ENCODE measurements around the gene DNAH14.
"Not testable (repeated sequence)": the region's sequence is repeated elsewhere in the genome, so short reads cannot be mapped to it uniquely, and the experiment has no call there.

Gene DNAH14

DNA sequence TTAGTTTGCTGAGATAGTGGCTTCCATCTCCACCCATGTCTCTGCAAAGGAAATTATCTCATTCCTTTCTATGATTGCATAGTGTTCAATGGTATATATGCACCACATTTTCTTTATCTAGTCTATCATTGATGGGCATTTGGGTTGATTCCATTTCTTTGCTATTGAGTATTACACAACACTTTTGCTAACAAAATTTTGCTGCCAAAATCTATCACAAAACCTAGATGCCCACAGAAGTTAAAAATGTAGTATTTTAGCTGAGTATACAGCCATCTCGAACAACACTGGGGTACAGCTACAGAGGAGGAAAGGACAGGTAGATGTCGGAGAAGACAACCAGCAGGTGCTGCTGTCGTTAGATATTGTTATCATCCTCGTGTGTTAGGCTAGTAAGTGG lies 430.6 kb downstream of the DNAH14 start:
- no peak for DNase-seq

DNA sequence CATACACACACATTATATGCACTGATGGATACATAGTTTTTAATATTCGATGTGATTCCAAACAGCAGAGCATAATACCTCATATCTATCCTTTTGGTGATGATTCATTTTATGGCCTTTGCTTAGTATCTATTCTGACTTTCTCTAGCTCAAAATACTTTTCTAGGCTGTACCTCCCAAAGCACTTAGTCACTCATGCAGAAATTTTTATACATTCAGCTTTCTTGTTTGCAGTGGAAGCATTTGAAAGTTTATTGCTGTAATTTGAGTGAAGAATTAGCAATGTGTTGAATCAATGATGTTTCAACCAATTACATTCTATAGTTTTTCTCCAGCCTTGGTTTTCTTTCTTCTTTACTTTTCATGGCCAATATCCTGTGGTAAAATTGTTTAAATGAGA lies 431.7 kb downstream of the DNAH14 start:
- DNase-seq: no peak

DNA sequence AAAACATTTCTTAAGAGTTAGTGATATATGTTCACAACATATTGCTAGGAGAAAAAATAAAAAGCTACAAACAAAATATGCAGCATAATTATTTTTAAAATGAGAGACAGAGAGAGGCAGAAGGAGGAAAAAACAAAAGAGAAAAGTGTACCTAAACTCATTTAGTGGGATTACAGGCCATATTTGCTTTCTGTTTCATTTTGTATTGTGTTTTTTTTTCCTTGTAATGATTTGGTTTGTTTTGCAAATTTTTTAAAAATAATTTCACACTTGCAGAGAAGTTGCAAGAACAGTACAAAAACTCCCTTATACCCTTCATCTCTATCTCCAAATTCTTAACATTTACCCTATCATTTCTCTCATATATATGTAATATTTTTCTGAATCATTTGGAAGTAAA lies 433.3 kb downstream of the DNAH14 start:
- DNase-seq: no peak

DNA sequence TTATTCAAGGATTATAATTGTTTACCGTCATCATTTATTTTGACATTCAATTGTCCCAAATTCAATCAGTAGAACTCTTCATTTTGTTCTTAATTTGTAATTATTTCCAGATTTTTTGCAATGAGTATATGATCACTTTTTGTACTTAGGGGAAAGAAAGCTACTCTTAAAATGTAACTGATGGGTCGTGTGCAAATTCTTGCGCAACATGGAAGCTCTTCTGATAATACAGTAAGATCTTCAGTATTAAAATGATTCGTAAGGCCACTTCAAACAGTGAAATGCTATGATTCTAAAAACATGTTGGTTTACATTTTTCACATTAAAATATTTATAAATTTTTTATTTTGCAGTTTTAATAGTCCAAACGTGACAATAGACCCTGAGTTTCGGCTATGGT lies 435.0 kb downstream of the DNAH14 start:
- DNase-seq: no peak

DNA sequence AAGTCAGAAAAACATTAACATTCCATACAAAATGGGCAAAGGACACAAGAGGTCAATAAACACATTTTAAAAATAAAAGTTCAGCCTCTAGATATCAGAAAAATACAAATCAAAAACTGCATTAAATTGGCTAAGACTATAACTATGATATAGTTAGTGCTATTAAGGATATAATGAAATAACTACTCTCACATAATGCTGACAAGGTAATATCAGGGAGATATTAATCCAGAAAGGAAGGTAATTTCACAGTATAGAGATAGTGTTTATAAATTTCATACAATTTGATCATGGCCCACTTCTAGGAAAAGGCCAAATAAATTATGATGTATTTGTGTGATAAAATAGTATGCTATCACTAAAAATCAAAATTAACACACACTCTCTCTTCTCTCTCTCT lies 436.5 kb downstream of the DNAH14 start:
- DNase-seq: no peak

DNA sequence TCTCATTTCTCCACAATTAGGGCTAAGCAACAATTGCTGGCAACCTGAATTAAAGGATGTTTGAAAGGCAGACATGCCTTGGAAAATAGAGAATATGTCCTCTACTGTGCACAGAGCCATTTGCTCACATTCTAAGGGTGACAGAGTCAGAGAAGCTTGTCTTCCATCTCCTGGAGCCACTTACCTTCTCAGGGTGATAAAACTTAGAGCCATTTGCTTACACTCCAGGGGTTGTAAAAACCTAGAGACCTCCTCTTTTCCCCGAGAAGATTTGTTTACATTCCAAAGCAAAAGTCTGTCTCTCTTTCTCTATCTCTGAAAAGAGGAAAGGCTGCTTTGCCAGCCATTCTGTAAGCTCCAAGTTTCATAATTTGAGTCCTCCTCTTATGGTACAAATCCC lies 437.1 kb downstream of the DNAH14 start:
- no peak for DNase-seq

DNA sequence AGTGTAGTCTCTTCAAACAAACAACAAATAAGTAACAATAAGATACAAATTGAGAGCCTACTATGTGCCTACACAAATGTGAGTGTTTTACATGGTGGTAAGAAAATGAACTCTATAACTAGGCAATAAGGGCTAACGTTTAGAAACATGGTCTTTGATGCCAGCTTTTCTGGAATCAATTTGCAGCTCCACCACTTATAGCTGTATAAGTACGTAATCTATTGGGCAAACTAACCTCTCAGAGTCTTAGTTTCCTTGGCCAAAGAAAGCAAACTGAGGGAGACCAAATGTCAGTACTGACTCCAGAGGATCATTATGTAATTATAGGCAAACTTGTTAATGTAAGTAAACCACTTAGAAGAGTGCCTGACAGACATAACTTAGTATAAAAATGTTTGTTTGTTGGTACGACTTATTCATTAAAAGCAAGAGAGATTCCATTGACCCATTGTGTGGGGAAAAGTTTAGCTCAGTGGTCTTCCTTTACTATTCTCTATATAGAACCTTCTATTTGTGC lies 438.6 kb downstream of the DNAH14 start:
- no peak for DNase-seq

DNA sequence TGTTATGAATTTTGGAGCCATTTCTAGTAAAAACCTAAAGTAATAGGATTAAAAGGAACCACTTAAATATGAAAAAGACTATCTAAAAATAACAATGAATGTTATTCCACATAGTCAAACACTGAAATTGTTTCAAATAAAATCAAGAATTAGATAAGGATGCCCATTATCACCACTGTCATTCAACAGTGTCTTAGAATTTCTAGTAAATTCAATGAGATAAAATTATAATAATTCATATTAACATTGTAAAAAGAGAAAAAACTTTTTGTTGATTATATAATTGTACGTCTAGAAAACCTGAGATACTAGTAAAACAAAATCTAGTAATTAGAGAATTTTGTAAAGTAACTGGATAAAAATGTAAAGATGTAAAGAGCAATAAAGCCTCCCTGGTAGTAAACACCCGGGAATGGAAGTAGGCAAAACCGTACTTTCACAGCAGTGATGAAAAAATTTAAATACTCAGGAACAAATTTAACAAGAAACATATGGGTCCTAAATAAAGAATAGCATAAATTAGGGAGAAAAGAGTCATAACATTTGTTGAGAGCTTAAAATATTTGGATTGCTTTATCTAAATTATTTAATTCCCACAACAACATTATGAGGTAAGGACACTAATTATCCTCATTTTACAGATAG lies 442.0 kb downstream of the DNAH14 start:
- no peak for DNase-seq

DNA sequence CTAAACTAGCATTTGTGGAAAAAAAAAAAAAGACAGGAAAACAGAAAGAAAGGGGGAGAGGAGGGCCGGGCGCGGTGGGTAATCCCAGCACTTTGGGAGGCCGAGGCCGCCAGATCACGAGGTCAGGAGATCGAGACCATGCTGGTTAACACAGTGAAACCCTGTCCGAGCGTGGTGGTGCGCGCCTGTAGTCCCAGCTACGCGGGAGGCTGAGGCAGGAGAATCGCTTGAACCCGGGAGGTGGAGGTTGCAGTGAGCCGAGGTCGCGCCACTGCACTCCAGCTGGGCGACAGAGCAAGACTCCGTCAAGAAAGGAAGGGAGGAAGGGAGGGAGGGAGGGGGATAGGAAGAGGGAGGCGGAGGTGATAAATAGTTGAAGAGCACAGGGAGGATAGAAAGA lies 443.7 kb downstream of the DNAH14 start:
- DNase-seq: no peak

DNA sequence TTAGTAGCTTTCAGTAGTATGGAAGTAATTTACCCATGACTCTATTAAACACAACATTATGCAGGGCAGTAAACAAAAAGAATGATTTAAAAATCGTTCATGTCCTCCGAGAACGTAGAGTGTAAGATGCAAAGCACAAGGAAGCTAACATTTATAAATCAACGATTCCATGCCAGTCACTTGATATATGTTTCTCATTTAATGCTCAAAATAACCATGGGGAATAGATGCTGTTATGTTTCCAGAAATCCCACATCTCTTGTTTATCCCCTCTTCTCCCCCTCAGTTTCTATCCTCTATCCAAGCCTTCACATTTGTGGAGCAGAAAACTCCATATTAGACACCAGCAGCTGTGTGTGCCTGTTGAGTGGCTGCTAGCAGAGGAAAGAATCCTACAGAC lies 445.5 kb downstream of the DNAH14 start:
- DNase-seq: no peak

DNA sequence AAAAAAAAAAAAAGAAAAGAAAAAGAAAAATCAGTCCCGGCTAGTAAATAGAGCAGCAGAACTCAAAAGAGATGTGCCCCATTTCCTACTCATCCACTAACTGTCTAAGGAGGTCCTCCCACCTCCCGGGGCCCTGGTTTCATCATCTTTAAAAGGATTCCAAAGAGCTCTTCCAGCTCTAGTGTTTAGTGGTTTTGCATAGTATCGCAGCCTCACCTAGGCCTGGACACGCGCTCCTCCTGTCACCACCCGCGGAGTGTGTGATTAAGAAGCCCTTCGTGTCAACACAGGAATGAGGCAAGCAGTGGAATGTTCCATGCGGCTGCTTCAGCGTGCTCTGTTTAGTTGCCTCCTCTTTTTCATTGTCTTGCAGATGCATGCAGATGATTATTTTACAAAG lies 449.4 kb downstream of the DNAH14 start:
- DNase-seq: peak; percentile 65

DNA sequence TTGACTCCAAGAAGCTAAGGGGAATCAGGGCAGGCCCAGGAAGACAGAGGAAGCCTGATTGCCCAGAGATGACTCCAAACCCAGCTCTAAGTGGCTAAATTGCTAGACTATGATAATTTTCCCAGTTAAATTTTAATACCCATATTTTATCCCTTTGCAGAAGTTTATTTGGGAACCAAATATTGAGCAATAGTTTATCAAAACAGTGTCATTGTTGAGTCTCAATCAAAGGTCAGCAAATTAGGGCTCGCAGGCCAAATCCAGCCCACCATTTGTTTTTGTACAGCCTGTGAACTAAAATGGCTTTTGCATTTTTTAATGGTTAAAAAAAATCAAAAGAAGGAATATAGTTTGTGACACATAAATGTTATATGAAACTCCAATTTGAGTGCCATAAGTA lies 451.2 kb downstream of the DNAH14 start:
- no peak for DNase-seq

DNA sequence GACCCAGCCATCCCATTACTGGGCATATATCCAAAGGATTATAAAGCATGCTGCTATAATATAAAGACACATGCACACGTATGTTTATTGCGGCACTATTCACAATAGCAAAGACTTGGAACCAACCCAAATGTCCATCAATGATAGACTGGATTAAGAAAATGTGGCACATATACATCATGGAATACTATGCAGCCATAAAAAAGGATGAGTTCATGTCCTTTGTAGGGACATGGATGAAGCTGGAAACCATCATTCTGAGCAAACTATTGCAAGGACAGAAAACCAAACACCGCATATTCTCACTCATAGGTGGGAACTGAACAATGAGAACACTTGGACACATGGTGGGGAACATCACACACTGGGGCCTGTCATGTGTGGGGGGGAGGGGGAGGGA lies 457.4 kb downstream of the DNAH14 start:
- DNase-seq: not testable (repeated sequence)

DNA sequence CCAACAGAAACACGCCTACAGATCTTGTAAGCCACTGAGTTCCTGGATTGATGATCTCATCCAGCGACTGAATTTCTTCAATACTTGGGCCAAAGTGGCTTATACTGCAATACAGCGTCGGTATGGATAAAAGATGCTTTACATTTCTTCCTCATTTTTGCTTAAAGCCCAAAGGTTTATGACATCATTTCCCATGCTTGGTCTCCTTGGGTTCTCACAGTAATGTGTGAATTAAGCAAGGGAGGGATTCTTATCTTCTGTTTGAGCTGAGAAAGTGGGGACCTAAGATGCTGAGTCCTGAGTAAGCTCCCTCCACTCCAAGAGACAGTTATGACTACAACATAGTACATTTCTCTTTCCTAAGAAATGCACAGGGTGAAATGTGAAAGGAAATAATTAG lies 458.9 kb downstream of the DNAH14 start:
- DNase-seq: no peak

DNA sequence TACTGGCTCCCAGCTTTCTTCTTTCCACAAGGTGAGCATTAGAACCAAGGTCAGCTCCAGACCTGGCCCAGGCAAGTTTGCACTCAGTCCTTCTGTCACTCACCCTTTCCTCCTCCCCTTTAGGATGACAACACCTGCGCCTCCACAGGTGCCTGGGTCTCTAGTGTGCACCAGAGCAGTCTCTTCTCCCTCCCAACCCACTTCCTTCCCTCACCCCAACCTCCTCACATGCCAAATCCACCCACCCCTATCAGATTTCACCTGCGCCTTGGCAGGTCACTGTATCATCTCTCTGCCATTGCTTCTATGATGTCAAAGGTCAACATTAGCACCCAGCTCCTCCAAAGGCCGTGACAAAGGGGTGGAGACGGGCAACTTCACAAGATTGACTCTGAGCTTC lies 460.4 kb downstream of the DNAH14 start:
- no peak for DNase-seq

DNA sequence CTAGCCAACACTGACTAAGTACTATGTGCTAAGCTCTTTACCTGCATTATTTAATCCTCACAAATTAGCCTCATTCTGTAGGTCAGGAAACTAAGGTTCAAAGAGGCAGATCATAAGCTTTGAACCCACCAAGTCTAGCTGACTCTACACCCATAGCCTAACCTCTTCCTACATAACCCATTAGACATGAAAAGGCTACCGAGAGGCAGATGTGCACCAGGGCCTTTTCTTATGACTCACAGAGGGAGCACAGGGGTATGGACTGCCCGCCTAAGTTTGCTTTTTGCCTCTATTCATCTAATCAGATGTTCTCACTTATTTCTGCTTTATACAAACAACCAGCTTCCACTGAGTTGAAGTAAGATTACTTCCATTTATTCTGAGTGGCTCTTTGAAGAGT lies 466.9 kb downstream of the DNAH14 start:
- no peak for DNase-seq

DNA sequence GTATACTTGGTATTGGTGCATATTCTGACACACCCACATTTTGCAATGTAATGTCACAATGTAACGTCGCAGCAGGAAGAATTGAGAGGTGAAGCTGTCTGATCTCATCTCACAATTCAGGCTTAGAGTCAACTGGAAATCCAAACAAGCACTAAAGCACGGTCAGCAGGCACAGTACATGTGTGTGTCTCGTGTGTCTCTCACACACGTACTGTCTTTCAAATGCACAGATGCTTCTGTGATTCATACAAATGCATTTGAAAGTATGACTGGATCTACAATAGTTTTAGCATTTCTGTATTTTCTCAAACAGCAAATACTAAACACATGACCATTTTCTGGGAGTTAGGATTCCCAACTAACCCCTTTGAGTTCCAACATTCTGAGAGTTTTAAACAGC lies 471.5 kb downstream of the DNAH14 start:
- DNase-seq: no peak

DNA sequence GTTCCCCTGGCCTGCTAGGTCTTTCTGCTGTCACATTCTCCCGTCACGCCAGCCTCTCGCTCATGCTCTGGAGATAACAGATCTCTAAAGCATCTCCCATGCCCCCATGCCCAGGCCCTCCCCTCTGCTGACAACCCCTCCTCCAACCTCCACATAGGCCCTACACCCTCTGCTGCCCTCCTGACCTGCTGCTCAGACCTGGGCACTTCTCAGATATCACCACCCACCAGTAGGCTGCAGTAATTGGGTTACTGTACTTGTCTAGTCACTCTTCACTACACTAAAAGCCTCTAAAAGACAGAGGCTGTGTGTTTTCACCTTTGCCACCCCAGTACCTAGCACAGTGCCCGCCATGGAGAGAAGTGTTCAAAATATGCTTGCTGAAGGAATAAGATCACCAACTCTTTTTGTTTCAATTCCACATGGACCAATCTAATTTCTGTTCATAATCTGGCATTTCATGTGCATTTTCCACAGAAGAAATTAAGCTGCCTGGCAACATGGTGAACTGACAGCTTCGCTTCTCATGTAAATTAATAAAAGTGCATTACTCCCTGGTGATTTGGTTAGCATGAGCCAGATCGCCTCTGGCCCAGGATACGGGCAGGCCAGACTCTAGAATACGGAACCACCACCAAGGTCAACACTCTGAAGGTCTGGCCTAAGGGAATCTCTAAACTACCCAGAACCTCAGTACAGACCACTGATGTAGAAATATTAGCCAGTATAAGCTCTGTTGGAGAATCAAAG lies 477.7 kb downstream of the DNAH14 start:
- no peak for DNase-seq

DNA sequence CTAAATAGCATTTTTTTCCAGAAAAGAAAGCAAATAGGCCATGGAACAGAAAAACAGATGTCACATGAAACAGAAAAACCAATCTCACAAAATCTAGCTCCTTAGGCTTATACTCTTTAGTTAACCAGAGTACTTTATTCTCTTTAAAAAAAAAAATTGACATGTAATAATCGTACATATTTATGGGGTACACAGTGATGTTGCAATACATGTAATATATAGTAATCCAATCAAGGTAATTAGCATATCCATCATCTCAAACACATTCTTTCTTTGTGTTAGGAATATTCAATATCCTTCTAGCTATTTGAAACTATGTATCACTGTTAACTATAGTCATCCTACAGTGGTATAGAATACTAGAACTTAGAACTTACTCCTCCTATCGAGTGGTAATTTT lies 478.3 kb downstream of the DNAH14 start:
- DNase-seq: no peak

DNA sequence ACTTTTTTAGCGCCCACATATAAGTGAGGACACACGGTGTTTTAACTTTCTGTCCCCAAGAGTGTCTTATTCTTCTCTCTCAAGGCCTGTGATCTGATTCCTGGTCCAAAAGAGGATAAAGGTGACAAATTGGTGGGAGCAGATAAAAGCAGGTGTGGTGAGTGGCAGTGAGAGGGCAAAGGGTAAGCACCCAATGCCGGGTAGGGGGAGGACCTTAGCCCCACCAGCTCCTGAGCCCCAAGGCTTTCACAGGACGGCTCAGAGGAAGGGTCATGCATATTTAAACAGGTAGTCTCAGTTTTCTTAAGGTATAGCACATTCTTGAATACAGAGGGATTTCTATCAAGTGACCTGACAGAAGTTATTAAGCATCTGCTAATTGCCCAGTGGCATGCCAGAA lies 478.8 kb downstream of the DNAH14 start:
- no peak for DNase-seq

DNA sequence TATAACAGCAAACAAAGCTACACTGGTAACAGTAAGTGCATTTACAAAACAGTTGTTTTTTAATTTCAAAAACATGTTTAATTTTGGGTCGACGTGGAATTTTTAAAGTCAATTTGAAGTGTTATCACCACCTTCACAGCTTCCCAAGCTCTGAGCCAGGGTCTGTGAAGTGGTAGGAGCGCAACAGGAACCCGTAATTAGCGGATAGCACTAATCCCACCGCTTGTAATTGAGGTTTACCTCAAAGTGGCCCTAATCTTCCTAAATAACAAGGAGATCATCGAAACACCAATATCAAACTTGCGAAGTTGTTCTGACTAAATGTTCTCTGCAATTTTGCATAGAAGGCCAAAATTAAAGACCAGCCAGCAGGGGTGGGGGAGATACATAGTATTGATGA lies 479.6 kb downstream of the DNAH14 start:
- peak; percentile 51 for DNase-seq

DNA sequence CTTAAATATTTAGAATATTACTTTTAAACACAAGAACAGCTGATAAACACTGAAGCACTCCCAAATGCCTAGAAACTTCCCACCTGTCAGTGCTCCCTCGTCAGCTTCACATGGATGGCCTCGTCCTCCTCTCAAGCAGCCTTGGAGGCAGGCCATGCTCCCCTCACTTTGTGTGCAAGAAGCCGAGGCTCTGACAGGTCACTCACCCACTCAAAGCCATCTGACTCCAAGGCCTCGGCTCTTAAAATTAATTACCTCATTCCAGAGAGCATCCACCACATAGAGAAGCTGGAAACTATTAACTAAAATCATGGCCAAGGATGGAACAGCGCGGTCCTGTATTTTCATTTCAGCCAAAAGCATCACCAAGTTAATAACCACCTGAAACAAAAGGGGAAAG lies 480.6 kb downstream of the DNAH14 start:
- no peak for DNase-seq

DNA sequence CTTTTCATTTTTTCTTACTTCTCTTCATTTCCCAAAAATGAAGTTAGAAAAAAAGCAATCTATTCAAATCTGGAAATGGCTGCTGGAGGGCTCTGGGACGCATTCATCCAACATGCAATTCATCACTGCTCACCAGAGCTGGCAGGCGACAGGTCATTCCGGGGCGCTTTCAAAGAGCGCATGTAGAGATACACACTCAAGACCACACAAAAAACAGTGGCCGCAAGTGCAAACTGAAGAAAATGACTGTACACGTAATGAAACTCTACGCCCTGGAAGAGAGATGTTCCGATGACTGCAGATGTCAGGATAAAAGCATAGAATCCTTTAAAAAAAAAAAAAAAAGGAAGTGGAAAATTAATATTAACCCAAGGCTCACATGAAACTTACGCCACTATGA lies 482.8 kb downstream of the DNAH14 start:
- no peak for DNase-seq

DNA sequence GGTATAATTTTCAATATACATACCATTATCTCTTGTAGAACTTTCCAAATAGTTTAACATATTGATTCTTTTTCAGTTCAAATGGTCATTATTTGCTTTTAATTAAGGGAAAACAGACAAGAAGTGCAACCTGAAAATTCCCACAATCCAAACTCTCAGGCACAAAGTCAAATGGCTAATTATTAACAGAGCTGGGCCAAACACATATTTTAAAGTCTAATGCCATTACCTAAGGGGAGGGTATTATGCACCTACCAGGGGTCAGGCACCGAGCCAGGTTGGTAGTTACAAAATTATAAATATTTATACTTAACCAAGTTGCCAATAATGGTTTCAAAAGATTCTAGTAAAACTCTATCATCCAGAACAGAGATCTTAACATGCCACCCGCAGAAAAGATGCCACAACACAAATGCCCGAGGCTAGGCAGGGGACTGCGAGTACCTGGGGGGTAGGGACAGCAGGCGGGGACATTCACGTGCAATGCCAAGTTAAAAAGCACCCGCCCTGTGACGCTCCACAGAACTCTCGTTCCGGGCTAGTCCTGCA lies 483.4 kb downstream of the DNAH14 start:
- no peak for DNase-seq

Data from NCI-H69 (cell line).